NCI-H146 treated with DMSO at 0.1 percent for 48 hours (cell line): Measurements from ENCODE around the gene ABHD1.

Experiments
- DNase-seq: peaks from one replicate; lab custom pipeline; 2025; ENCODE audit not compliant: unreplicated experiment; lab: John Stamatoyannopoulos, UW

The ABHD1 gene

DNA sequence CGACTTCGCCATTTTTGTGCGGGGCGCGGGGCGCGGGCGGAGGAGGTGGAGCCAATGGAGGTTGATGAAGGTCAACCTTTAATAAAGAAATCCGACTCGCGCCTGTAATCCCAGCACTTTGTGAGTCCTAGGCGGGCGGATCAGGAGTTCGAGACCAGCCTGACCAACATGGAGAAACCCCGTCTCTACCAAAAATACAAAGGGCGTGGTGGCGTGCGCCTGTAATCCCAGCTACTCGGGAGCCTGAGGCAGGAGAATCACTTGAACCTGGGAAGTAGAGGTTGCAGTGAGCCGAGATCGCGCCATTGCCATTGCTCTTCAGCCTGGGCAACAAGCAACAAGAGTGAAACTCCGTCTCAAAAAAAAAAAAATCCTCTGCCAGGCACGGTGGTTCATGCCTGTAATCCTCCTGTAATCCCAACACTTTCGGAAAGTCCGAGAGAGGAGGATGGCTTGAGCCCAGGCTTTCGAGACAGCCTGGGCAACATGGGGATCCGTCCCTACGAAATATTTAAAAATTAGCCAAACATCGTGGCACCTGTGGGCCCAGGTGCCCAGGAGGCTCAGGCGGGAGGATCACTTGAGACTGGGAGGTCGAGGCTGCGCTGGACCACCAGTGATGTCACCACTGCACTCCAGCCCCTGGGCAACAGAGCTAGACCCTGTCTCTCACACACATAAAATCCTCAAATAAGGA, 11.3 kb downstream of the ABHD1 start:
- DNase-seq, result no peak

DNA sequence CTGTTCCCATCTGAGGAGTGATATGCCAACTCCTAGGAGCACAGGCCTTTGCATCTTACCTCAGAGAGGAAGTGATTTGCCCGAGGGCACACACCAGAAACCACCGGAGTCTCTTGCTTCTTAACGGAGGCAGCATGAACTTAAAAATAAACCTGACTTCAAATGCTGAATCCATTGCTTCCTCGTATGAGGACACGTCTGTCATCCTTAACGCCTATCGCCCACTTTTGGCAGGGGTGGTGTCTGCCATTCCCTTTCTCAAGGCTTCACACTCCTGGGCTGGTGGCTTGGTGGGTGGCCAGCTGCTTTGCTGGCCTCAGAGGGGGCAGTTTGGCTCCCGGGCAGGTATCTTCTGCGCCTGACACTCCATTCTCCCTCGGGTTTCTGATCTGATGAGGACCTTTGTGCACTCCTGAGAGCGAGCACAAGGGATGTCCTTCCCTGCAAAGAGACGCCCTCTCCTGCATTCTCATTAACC, 11.9 kb downstream of the ABHD1 start:
- DNase-seq, result no peak

DNA sequence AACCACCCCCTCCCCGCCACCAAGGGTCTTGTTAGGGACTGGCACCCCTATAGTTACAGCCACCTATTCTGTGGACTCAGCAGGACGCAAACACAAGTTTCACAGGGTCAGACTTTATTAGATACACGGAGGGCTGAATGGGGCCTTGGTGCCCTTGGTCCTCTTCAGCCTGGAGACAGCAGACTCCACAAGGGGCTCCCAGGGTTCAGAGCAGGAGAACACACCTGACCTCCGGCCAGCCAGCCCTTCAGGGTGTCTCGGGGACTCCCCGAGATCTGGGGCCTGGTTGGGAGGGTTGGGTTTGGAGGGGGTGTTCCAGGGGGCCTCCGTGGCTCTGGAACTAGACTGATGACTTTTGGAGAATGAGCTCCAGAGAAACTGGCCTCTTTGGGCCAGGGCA, 13.1 kb downstream of the ABHD1 start:
- DNase-seq, result no peak

DNA sequence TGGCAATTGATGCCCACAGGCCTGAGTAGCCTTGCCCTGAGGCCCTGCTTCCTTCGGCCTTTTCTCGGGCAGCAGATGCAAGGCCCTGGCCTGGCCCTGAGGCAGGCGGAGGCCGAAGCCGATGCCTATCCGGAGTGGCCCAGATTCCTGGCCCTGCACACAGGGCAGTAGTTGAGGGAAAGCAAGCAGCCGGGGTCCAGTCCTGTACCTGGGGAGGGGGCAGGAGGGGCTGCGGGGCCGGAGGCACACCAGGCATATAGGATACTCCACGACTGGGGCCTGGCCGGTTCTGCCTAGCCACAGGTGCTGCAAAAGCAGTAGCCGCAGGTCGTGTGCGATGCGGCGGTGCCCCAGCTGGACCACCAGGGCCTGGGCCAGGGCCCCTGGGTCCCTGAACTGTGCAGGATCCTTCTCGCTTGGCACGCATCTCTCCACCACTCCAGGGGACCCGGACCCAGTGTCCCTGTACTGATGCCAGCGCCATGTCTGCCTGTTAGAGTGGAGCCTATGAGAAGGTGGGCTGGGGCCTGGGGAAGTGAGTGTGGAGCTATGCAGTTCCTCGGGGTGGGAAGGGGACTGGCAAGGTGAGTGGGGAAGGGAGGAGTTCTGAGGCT, 13.8 kb downstream of the ABHD1 start:
- no peak for DNase-seq

DNA sequence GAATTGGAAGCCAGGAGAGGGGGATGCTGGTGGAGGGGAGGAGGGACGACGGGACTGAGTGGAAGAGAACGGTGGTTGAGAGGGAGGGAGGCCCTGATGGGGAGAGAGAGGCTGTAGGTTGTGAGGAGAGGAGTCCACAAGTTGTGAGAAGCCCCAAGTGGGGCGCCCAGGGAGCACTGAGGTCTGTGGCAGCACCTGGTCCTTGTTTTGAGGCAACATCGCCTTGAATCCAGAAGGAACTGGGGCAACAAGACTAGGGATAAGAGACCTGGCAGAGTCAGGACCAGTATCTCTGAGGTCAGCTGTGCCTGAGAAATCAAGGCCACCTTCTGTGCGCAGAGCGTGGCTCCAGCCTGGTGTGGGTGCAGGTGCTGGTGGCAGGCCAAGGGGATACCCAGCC, 14.5 kb downstream of the ABHD1 start:
- DNase-seq, result no peak

DNA sequence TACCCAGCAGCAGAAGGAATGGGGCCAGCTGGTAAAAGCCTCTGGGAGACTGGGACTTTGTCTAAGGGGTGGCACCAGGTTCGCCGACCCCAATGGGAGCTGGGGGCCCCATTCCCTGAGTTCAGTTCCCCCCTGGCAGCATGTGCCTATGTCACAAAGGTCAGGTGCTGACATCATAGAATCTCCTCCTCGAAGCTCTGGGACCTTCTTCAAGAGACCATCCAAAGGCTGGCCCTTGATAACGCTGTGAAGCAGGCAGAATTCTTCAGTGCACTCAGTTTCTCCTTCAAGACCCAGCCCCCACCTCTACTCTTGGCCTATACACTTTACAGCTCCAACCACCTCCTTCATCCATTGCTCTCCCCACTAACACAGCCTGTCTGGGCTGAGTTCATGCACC, 15.7 kb downstream of the ABHD1 start, which contains the start of gene PRR30:
TSS of gene PRR30 (minus strand) at position 101 of the 400 bp plus-strand sequence. CDS start 1,081 bp downstream, outside the sequence.
- DNase-seq, result no peak

DNA sequence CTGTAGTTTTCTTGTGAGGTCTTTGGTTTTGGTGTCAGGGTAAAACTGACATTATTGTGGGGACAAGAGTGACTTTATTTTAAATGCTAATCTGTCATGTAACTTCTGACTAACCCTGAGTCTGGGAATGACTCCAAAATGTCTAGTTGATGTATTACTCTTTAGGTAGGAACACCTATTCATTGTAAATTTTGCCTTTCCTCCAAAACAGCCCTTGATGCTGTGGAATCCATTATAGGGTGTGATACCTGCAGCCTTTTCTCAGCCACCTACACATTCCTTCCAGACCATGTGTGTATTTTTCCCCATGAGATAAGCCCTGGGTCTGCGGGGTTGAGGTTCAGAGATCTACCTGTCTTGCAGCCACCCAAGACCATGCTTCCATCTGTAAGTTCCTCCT, 19.7 kb downstream of the ABHD1 start:
- DNase-seq, result no peak

DNA sequence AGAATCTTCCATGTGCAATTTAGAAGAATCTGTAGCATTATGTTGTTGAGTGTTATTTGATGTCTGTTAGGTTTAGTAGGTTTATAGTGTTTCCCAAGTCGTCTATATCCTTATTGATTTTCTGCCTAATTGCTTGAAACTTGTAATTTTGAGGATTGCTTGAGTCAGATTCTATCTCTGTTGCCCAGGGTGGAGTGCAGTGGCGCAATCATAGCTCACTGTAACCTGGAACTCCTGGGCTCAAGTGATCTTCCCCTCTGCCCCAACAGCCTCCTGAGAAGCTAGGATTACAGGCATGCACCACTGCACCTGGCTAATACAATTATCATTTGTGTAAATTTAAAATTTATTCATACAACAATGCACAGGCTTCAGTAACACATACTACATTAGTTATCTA, 22.1 kb downstream of the ABHD1 start:
- DNase-seq, result no peak

DNA sequence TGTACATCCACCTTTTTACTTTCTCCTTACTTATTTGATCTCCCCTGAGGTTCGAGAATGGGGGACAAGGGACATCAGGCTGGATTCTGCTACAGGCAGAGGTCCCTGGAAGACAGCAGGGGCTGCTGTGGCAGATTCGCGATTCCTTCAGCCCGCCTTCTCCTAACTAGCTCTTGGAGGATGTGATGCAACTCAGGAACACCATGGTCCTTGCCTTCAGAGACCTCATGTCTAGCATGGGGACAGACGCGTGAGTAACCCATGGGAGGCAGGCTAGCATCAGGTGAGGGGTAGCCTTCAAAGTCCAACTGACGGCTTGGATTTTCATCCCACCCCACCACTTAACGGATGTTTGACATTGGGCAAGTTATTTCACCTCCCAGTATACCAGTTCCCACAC, 24.3 kb downstream of the ABHD1 start:
- no peak for DNase-seq

DNA sequence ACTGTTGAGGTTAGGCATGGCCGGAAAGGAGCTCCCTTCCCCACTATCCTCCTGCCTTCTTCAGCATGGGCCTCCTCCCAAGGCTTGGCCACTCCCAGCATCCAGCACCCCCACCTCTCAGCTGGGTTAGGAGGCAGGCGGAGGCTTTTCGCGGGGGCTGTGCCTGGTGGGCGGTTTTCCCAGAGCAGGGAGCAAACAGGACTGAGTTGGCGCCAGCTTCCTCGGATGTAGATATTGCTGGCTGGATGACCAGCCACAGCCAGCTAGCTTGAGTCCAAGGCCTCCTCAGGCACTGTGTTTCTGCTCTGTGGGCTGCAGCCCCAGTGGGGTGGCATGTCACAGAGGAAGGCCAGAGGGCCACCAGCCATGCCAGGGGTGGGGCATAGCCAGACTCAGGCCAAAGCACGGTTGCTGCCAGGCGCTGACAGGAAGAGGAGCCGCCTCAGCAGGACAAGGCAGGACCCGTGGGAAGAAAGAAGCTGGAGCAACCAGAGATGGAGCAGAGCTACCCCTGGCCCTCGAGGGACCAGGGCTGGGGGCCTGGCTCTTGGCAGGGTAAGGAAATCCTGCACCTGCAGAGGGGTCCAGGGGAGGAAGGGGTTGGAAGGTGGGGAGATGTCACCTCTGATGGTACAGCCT, 25.3 kb downstream of the ABHD1 start, which contains the start of gene TCF23:
TSS of gene TCF23 (plus strand) at position 204 of the 639 bp plus-strand sequence. CDS start at position 334, 130 bp downstream.
- no peak for DNase-seq

DNA sequence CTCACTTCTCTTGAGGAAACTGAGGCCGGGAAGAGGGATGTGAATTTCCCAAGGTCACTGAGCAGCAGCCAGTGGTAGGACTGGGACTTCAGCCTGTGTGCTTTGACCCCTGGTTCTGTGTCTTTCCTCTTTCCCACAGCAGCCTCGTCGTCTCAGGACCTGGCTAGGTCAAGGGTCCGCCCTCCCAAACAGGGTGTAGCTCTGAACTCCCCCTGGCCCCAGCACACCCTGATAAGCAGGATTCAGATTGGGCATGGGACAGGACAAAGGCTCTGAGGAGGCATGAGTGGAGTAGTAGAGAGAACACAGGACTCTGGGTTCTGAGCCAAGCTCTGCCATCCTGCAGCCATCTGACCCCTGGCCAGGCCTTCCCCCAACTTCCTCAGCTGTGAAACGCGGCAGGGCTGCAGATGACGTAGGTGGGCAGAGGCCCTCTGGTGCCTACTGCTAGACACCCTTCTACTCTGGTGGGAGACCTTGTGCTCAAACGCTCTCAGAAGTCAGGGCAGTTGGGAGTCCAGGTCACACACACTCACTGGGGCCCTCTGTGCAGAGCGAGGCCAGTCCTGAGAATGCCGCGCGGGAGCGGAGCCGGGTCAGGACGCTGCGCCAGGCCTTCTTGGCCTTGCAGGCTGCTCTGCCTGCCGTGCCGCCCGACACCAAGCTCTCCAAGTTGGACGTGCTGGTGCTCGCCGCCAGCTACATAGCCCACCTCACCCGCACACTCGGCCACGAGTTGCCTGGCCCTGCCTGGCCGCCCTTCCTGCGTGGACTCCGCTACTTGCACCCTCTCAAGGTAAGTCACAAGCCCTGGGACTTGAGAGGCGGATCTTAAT, 26.2 kb downstream of the ABHD1 start:
- no peak for DNase-seq

DNA sequence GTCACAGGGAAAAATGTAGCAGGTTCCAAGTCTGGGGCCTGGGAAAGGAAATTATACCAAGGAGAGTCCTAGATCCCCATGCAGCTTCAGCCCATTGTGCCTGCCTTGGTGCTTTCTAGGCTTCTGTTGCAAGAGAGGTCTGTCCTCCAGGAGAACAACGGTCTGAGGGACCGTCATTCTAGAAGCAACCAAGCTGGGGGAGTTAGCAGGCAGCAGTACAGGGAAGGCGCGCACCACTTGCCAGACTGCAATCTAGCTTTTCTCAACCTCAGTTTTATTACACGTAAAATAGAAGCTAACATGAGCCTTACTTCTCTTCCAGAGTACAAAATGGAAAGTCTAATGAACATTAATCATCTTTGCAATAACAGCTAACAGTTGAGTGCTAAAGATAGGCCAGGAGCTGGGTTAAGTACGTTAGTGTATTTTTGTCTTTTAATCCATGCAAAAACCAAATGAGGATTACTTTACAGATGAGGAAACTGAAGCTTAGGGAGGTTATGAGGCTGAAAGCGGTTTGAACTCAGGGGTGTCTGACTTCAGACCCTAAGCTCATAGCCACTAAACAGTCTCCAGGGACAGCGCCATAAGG, 27.1 kb downstream of the ABHD1 start:
- no peak for DNase-seq

DNA sequence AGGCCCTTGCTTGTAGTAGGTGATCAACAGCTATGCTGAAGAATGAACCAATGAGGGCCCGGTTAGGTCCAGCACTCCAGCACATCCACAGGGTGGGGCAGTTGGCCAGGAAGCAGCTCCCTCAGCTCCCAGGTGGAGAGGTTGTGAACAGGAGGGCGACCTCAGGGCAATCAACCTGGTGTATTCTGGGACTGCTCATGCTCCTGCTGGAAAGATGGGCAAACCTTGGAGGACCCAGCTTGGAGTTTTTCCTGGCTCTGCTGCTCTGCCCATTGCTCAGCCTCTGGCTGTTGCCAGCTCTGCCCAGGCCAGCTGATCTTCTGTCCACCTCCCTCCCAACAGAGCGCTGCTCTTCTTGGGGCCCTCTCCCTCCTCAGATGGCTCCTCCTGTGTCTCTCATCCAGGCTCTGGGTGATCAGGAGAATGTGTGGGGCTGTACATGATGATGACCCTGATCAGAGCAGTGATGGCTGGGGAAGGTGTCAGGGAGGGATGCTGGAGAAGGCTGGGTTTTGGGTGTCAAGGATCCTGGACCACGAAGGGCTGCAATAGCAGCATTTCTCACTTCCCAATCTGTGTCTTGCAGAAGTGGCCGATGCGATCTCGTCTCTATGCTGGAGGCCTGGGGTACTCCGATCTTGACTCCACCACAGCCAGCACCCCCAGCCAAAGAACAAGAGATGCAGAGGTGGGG, 28.6 kb downstream of the ABHD1 start:
- DNase-seq, result peak; percentile 1

DNA sequence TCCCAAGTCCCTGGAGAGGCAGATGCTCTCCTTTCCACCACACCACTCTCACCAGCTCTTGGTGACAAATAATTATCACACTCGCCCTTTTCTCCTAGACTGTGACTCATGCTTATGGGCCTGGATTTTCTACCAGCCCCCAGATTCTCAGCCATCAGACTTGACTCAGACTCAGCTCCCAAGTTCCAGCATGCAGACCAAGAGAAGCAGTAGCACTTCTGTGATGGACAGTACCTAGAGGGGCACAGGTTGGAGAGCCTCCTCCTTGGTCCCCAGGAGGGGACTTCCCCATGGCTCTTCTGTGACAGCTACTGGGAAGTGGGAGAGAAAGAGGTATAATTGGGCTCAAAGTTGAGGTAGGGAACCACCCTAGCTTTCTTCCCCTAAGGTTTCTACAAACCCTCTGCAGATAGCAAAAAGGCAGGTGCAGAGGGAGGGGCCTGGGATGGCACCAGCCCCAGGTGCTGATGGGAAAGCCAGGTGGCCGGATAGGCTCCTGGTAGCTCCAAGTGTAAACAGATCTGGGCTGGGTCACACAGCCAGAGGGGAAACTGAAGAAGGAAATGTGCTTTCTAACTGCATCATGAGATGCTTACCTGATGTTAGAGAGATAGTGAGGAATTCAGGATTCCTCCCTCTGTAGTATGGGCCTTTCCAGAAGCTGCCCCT, 29.3 kb downstream of the ABHD1 start:
- peak; percentile 36 for DNase-seq

DNA sequence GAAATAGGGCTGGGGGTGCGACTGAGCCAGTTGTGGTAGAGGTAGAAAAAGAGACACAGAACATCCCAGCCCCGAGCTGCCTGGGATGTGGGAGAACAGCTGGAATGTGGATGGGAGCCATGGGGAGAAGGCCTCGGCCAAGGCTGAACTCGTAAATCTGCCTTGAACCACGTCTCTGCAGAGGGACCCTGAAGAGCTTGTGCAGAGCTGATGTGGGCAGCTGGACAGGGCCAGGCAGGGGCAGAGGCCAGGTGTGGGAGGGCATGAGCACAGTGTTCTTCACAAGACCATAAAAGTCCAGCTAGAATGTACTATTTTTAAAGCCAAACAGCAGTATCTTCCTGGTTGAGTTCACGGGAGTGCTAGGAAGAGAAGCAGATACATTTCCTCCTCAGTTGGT, 30.9 kb downstream of the ABHD1 start:
- DNase-seq, result no peak

DNA sequence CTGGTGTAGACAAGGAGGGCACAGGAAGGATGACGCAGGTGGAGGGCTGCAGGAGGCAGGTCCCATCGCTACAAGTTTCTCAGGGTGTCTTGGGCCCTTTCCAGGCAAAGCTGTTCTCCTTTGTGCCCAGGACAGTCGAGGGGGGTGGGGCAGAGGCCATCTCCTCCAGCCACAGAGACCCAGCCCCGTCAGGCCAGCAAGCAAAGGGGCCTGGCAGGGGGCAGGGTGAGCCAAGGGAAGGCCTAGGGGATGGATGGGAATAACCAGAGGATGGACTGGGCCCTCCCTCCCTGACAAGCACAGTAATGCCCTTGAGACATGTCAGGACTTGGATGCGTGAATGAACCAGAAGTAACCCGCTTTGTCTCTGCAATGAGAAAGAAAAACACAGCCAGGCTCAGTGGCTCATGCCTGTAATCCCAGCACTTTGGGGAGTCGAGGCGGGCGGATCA, 31.5 kb downstream of the ABHD1 start:
- DNase-seq, result no peak

DNA sequence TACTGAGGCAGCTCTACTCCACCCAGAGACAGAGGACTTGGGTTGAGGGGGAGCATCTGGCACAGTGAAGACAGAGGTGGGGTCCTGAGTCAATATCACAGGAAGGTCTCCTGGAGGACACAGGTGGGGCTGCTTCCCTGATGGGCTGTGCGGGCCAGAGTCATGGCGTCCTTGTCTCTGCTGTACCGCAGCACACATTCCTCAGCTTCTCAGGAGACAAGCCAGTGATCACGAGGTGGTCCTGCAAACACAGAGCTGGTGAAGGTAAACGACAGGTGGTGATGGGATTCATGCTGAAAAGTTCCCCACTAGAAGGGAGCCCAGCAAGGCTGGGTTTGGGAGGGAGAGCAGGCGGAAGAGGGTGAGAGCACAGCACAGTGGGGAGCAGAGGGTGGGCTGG, 34.9 kb downstream of the ABHD1 start:
- DNase-seq, result no peak

DNA sequence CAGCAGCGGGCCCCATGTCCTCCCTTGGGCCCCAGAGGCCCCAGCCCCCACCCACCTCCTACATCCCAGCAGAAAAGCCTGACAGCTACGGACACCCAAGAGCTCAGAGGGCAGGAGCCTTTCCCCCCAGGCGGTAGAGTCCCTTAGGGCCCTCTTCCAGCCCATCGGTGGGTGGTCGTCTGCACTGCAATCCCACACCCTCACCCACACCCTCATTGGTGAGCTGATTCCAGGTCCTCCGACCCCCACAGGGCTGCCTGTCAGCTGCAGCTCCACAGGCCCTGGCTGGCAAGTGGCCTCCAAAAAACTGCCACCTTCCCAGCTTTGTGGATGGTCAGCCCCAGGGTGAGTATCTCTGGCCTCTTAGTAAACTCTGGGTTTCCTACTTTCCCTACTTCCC, 35.7 kb downstream of the ABHD1 start:
- no peak for DNase-seq

DNA sequence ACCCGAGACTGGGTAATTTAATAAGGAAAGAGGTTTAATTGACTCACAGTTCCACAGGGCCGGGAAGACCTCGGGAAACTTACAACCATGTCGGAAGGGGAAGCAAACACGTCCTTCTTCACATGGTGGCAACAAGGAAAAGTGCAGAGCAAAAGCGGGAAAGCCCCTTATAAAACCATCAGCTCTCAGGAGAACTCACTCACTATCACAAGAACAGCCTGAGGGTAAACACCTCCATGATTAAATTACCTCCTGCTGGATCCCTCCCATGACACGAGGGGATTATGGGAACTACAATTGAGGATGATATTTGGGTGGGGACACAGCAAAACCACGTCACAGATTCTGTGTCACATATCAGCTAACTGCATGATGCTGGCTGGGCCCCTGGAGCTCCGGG, 36.6 kb downstream of the ABHD1 start:
- DNase-seq, result no peak
